LNCAP (cell line): ENCODE data around the gene SMIM26.

Experiments used
- TF ChIP-seq, protein P1 (sequence below): fragments of 450-650 bp; IDR thresholded peaks from 2 replicates; pipeline ENCODE4 v1.5.1; 2017; ENCODE audit warnings: mild to moderate bottlenecking

SMIM26 gene

DNA sequence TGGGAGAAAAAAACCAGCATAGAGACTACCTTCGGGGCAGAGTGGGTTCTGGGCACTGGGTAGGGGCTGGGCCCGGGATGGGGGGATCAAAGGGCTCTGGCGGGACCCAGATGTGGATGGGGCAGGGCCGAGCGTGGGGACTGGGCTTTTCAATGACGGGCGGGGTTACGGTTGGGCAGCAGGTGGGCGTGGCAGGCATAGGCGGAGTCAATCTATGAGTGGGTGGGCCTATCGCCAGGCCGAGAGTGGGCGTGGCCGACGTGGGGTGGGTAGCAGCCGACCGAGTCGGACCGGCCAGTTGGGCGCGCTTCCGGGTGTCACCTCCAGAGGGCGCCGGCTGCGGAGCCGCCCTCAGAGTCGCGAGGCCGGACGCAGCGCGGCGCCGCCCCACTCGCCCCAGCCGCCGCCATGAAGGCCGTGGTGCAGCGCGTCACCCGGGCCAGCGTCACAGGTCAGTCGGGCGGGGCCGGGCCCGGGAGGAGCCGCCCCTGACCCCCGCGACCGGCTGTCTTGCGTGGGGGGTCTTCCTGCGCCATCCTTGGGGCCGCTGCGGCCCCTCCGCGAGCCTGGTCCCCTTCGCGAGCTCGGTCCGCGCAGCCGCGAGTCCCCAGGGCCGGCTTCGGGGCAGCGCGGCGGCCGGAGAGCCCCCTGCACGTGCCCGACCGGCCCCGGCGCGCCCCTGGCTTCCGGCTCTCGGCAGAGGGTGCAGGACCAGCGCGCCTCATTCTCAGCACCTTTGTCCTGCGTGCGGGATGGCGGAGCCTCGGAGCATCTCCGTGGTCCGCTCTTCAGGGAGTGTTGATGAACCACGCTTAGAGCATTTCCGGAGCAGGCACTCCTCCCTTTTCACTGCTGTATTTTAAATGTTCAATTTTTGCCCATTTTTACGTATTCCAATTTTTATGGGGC, 20.7 kb downstream of the SMIM26 start, which contains the start of gene DTD1:
Gene DTD1, plus strand, starts transcription at position 390 of the 909 bp plus-strand sequence. Its CDS starts 19 bp downstream, at position 409.
- TF ChIP-seq, protein P1, sequence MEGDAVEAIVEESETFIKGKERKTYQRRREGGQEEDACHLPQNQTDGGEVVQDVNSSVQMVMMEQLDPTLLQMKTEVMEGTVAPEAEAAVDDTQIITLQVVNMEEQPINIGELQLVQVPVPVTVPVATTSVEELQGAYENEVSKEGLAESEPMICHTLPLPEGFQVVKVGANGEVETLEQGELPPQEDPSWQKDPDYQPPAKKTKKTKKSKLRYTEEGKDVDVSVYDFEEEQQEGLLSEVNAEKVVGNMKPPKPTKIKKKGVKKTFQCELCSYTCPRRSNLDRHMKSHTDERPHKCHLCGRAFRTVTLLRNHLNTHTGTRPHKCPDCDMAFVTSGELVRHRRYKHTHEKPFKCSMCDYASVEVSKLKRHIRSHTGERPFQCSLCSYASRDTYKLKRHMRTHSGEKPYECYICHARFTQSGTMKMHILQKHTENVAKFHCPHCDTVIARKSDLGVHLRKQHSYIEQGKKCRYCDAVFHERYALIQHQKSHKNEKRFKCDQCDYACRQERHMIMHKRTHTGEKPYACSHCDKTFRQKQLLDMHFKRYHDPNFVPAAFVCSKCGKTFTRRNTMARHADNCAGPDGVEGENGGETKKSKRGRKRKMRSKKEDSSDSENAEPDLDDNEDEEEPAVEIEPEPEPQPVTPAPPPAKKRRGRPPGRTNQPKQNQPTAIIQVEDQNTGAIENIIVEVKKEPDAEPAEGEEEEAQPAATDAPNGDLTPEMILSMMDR = peak; percentile 84

DNA sequence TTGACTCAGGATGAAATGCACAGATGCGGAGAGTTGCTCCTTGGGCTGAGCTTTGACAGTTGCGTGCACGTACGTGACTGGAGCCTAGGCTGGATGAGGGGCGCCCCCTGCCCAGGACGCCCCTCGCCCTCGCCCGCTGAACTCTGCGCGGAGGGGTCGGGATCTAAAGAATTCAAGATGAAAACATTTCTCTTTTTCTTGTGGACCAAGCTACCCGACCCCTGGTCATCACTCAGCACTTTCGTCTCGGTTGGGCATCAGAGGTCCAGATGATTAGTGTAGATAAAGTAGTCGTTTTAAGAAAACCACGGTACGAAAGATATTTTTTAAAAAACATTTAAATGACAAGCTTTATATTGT, 21.3 kb downstream of the SMIM26 start:
- TF ChIP-seq, protein P1 = no peak

DNA sequence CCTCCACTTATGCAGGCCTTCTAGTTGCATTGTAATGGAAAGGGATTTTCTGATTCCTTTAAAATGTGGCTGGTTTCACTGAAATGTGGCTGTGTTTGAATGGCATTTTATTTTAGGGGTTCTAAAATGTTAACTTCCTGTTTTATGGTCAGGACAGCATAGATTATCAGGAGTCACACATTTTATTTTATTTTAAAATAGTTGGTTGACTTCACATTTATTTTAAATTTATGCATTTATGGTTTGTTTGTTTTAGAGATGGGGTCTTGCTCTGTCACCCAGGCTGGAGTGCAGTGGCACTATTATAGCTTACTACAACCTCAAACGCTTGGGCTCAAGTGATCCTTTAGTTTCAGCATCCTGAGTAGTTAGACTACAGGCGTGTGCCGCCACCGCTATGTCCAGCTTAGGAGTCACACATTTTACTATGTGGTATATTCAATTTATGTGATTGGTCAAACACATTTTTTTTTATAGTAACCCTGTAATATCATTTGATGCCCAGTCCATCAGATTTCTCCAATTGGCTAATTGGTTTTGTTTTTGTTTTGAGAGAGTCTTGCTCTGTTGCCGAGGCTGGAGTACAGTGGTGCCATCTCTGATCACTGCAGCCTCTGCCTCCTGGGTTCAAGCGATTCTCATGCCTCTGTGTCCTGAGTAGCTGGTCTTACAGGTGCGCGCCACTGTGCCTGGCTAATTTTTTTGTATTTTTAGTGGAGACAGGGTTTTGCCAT, 22.9 kb downstream of the SMIM26 start:
- TF ChIP-seq, protein P1 = no peak

DNA sequence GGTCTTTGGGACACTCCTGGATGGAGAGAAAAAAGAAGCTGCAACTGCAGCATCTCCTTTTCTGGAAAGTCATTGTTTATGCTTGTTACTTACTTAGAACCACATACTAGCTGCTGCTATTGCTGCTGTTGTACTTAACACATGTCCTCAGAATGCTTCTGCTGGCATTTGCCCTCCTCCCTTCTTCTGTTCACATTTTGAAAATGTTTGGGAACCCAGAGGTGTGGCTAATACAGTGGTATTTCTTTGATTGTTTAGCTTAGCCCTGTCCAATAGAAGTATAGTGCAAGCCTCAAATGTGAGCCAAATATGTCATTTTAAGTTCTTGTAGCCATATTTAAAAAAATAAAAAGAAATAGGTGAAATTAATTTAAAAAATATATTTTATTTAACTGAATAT, 29.0 kb downstream of the SMIM26 start:
- TF ChIP-seq, protein P1 = no peak

DNA sequence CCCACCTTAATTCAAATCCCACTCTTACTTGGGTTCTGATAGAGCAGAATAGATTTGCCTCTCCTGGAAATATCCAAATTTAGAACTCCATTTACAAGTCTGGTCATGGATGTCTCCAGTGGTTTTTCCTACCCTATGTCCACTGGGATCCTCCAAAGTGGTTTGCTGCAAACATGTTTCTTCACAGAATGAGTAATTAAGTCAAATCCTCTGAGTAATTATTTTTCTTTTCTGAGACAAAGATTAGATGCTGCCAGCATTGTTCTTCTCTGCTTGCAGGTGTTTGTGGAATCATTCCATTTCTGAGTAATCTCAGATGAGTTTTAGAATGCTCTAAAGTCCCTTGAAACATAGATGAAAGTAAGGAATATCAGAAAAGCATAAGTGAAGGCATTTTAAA, 42.5 kb downstream of the SMIM26 start:
- TF ChIP-seq, protein P1 = no peak

DNA sequence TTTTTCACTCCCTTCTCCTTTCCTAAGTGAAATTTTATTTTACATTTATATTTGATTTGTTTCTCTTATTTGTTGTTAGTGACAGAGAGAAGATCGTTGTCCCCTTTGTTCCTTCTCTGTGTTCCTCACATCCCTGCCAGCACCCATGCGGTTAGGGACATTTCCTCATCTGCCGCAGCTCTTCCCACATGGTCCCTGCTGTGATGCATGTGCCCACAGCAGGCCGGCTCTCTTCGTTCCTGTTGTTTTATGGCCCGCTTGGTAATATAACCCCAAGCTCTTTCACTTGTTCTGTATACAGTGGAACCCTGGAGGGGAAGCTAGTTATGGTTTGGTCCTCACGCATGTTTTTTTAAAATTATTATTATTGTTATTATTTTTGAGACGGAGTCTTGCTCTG, 44.3 kb downstream of the SMIM26 start:
- TF ChIP-seq, protein P1 = no peak

DNA sequence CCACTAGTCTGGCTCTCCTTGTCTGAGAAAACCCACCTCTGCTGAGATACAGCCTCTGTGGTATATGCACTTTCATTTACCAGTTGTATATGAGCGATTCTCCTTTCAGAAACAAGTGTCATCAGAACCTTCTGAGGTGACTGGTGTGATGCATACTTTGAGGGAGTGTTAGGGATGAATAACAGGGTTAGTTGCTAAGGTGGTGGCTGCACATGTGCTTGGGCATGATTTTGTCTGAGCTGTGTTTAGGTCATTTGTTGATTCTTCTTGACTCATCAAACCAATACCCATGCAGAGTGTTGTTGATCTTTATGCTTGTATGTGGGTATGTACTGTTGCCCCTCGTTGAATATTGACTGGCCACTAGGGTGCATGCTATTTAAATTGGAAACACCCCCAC, 46.3 kb downstream of the SMIM26 start:
- TF ChIP-seq, protein P1 = no peak
